Measurements from ENCODE around the gene TFB1M. TPM values are rescaled to one million over a fixed set of nuclear protein-coding genes. Genes with fewer than 3 reads are reported as not detected.

TFB1M gene
- total RNA-seq, 1 donor, result 18.8 TPM

- peaks cover 3% of the 10 kb centered on the region for H4K20me1 ChIP-seq (ENCODE audit: insufficient read depth, low read length)
- no peak overlapping the region for H2AFZ ChIP-seq (ENCODE audit: low read length)
- TF ChIP-seq CTCF (IDR thresholded peaks at IDR 0.05; ENCODE audit: extremely low read depth, low read depth, low read length), result no peak
- no peak overlapping the region for H3K4me3 ChIP-seq (ENCODE audit: insufficient read depth, low read length)
- peaks cover 13% of the 10 kb centered on the region for H3K4me1 ChIP-seq (ENCODE audit: insufficient read depth, low read length)
- H3K27me3 ChIP-seq (ENCODE audit: insufficient read depth, low read length), result no peaks in the 10 kb centered on the region
- DNase-seq (ENCODE audit: insufficient read length, low spot score, missing footprints), result no peak
- no peak overlapping the region for H3K4me2 ChIP-seq (ENCODE audit: insufficient read depth, low read length)
- no peak overlapping the region for H3K27ac ChIP-seq (ENCODE audit: low read depth, low read length)
- peaks cover 4% of the 10 kb centered on the region for H3K36me3 ChIP-seq (ENCODE audit: insufficient read depth, low read length)
- H3K9me3 ChIP-seq (ENCODE audit: low read depth, low read length), result no peaks in the 10 kb centered on the region
- no peaks in the 10 kb centered on the region for H3K79me2 ChIP-seq (ENCODE audit: insufficient read depth, low read length)
Measured at GRCh38 chr6:155216312-155217046, 97.8 kb downstream of the TFB1M start.

GRCh38 chr6:155215906-155216305 is 98.4 kb downstream of the TFB1M start:
- Histone ChIP-seq H3K79me2 (ENCODE audit: insufficient read depth, low read length) (no peaks in the 10 kb centered on the region), H3K27me3 (ENCODE audit: insufficient read depth, low read length) (no peaks in the 10 kb centered on the region), H3K4me2 (ENCODE audit: insufficient read depth, low read length) (no peak overlapping the region), H3K9me3 (ENCODE audit: low read depth, low read length) (no peaks in the 10 kb centered on the region), H4K20me1 (ENCODE audit: insufficient read depth, low read length) (peaks cover 3% of the 10 kb centered on the region), H3K36me3 (ENCODE audit: insufficient read depth, low read length) (peaks cover 4% of the 10 kb centered on the region), H3K4me1 (ENCODE audit: insufficient read depth, low read length) (peaks cover 13% of the 10 kb centered on the region), H2AFZ (ENCODE audit: low read length) (no peak overlapping the region), H3K27ac (ENCODE audit: low read depth, low read length) (no peak overlapping the region), H3K4me3 (ENCODE audit: insufficient read depth, low read length) (no peak overlapping the region)
- TF ChIP-seq CTCF (IDR thresholded peaks at IDR 0.05; ENCODE audit: extremely low read depth, low read depth, low read length), result no peak
- no peak for DNase-seq (ENCODE audit: insufficient read length, low spot score, missing footprints)

GRCh38 chr6:155213611-155214372 is 100.5 kb downstream of the TFB1M start:
- Histone ChIP-seq H4K20me1 (ENCODE audit: insufficient read depth, low read length) (no peaks in the 10 kb centered on the region), H3K27me3 (ENCODE audit: insufficient read depth, low read length) (no peaks in the 10 kb centered on the region), H3K4me1 (ENCODE audit: insufficient read depth, low read length) (no peaks in the 10 kb centered on the region), H3K27ac (ENCODE audit: low read depth, low read length) (no peak overlapping the region), H3K4me3 (ENCODE audit: insufficient read depth, low read length) (no peak overlapping the region), H3K79me2 (ENCODE audit: insufficient read depth, low read length) (no peaks in the 10 kb centered on the region), H3K9me3 (ENCODE audit: low read depth, low read length) (no peaks in the 10 kb centered on the region), H3K4me2 (ENCODE audit: insufficient read depth, low read length) (no peak overlapping the region), H3K36me3 (ENCODE audit: insufficient read depth, low read length) (peaks cover 4% of the 10 kb centered on the region), H2AFZ (ENCODE audit: low read length) (no peak overlapping the region)
- no peak for TF ChIP-seq CTCF (IDR thresholded peaks at IDR 0.05; ENCODE audit: extremely low read depth, low read depth, low read length)
- DNase-seq (ENCODE audit: insufficient read length, low spot score, missing footprints), result no peak
